ENCODE data around the gene NAT10. TPM values are rescaled to one million over a fixed set of nuclear protein-coding genes. Genes with fewer than 3 reads are reported as not detected.

Gene NAT10
- total RNA-seq, 4 donors from 2014 or later, result 17.6 to 35.9 (median 32.6) TPM

GRCh38 chr11:34072832-34073231 lies 32.6 kb upstream of the NAT10 start:
- intact Hi-C loops (cut with DNase I), result no loop called here
- DNase-seq, result no peak
- H3K4me1 ChIP-seq, result peaks cover 0 to 52% (median 6%) of the 10 kb centered on the region in 3 donors
- H3K4me3 ChIP-seq, result no peak overlapping the region
- H3K27ac ChIP-seq, result no peak overlapping the region
- no peaks in the 10 kb centered on the region for H3K27me3 ChIP-seq
- no peaks in the 10 kb centered on the region for H3K9me3 ChIP-seq
- WGBS, 2 donors, result 68% methylated on average over 2 of the region's 2 CpGs
- no peak for TF ChIP-seq CTCF (IDR thresholded peaks at IDR 0.05)
- H3K36me3 ChIP-seq, result peaks cover 0 to 68% (median 12%) of the 10 kb centered on the region in 3 donors

GRCh38 chr11:34074391-34074790 lies 31.0 kb upstream of the NAT10 start:
- intact Hi-C loops (cut with DNase I), result no loop called here
- peak overlapping the region in 1 of 4 donors; percentile 8 for H3K27ac ChIP-seq
- no peak overlapping the region for H3K4me3 ChIP-seq
- TF ChIP-seq CTCF (IDR thresholded peaks at IDR 0.05) (no peak), POLR2A (IDR thresholded peaks at IDR 0.05) (no peak)
- DNase-seq, result no peak
- H3K4me1 ChIP-seq, result peaks cover 0 to 38% (median 3%) of the 10 kb centered on the region in 3 donors
- no peaks in the 10 kb centered on the region for H3K9me3 ChIP-seq
- WGBS, 2 donors, result 37 to 56% methylated on average over 3 to 4 of the region's 4 CpGs
- no peaks in the 10 kb centered on the region for H3K27me3 ChIP-seq
- H3K36me3 ChIP-seq, result peaks cover 4 to 83% (median 16%) of the 10 kb centered on the region in 3 donors

GRCh38 chr11:34075178-34075820 lies 30.1 kb upstream of the NAT10 start:
- DNase-seq, result no peak
- Histone ChIP-seq H3K9me3 (no peaks in the 10 kb centered on the region), H3K4me3 (no peak overlapping the region), H3K27ac (no peak overlapping the region), H3K4me1 (peaks cover 0 to 34% (median 3%) of the 10 kb centered on the region in 3 donors), H3K27me3 (no peaks in the 10 kb centered on the region), H3K36me3 (peaks cover 4 to 93% (median 18%) of the 10 kb centered on the region in 3 donors)
- TF ChIP-seq CTCF (IDR thresholded peaks at IDR 0.05), result no peak
- no peak for TF ChIP-seq POLR2A (IDR thresholded peaks at IDR 0.05)
- intact Hi-C loops (cut with DNase I), result no loop called here
- WGBS, 2 donors, result 34 to 36% methylated on average over 2 of the region's 2 CpGs

GRCh38 chr11:34080609-34081008 lies 24.8 kb upstream of the NAT10 start:
- no peaks in the 10 kb centered on the region for H3K27me3 ChIP-seq
- no peak for DNase-seq
- WGBS, 2 donors, result 75 to 83% methylated on average over 4 of the region's 4 CpGs
- peaks cover 4 to 100% (median 40%) of the 10 kb centered on the region in 3 donors for H3K36me3 ChIP-seq
- TF ChIP-seq CTCF (IDR thresholded peaks at IDR 0.05) (no peak), POLR2A (IDR thresholded peaks at IDR 0.05) (no peak)
- no peaks in the 10 kb centered on the region for H3K9me3 ChIP-seq
- peaks cover 0 to 1% (median 0%) of the 10 kb centered on the region in 3 donors for H3K4me1 ChIP-seq
- no peak overlapping the region for H3K4me3 ChIP-seq
- intact Hi-C loops (cut with DNase I), result no loop called here
- H3K27ac ChIP-seq, result no peak overlapping the region

GRCh38 chr11:34084637-34085036 lies 20.8 kb upstream of the NAT10 start:
- no peak for DNase-seq
- WGBS, 2 donors, result 82 to 92% methylated on average over 2 of the region's 2 CpGs
- intact Hi-C loops (cut with DNase I), result no loop called here
- Histone ChIP-seq H3K36me3 (peaks cover 0 to 99% (median 48%) of the 10 kb centered on the region in 3 donors), H3K27me3 (no peaks in the 10 kb centered on the region), H3K4me1 (no peaks in the 10 kb centered on the region), H3K4me3 (no peak overlapping the region), H3K9me3 (no peaks in the 10 kb centered on the region), H3K27ac (no peak overlapping the region)
- TF ChIP-seq CTCF (IDR thresholded peaks at IDR 0.05) (no peak), POLR2A (IDR thresholded peaks at IDR 0.05) (no peak)
